PC-3 (cell line): ENCODE measurements around the gene ZDHHC5. TPM values are rescaled to one million over a fixed set of nuclear protein-coding genes. Genes with fewer than 3 reads are reported as not detected.

Experiments used
- ATAC-seq: fragments of 200-7000 bp; cut with Tn5 transposase; 2 replicates; pipeline ENCODE4 v1.9.1; 2020; ENCODE audit warnings: mild to moderate bottlenecking, moderate library complexity
- BruUV-seq: library from RNA; stranded (reverse); fragments of 400-500 nt; replicated peaks from 2 replicates; lab custom pipeline; 2021; lab: Mats Ljungman, UMichigan
- CTCF ChIA-PET: fragments of 300-600 bp; sonication (Branson Sonifier 250); formaldehyde crosslinking; loops from one replicate; lab custom pipeline; 2022; ENCODE audit warnings: antibody characterized with exemption; lab: Charles Lee
- POLR2A ChIA-PET: fragments of 300-600 bp; sonication (Branson Sonifier 250); formaldehyde crosslinking; loops from one replicate; lab custom pipeline; 2022; ENCODE audit warnings: antibody characterized with exemption; ENCODE audit not compliant: unreplicated experiment; lab: Charles Lee
- DNase-seq: peaks from one replicate; pipeline ENCODE4 v3.0.0-alpha.2; 2015
- H2AFZ ChIP-seq: fragments of 300-600 bp; sonication (generic); 2 replicates; pipeline ENCODE4 v1.6.0; 2016; ENCODE audit warnings: antibody characterized with exemption, low read length
- H3F3A ChIP-seq: fragments of 300-600 bp; sonication (generic); one replicate; pipeline ENCODE4 v1.6.0; 2017; ENCODE audit warnings: antibody characterized with exemption, low read length, control low read depth, mild to moderate bottlenecking; ENCODE audit not compliant: unreplicated experiment
- H3K27ac ChIP-seq: fragments of 300-600 bp; sonication (generic); 2 replicates; pipeline ENCODE4 v1.5.1; 2016; ENCODE audit warnings: mild to moderate bottlenecking, low read length
- H3K27me3 ChIP-seq: fragments of 300-600 bp; sonication (generic); 2 replicates; pipeline ENCODE4 v1.6.1; 2016; ENCODE audit warnings: low read length, mixed read lengths
- H3K36me3 ChIP-seq: fragments of 300-600 bp; sonication (generic); 2 replicates; pipeline ENCODE4 v1.6.1; 2016; ENCODE audit warnings: low read depth, mixed run types, low read length, mixed read lengths
- H3K4me1 ChIP-seq: fragments of 300-600 bp; sonication (generic); 2 replicates; pipeline ENCODE4 v1.5.1; 2016; ENCODE audit warnings: low read length; ENCODE audit not compliant: insufficient read depth
- H3K4me2 ChIP-seq: fragments of 300-600 bp; sonication (generic); 2 replicates; pipeline ENCODE4 v1.6.0; 2016; ENCODE audit warnings: low read length
- H3K4me3 ChIP-seq: fragments of 300-600 bp; sonication (generic); 2 replicates; pipeline ENCODE4 v1.5.1; 2016; ENCODE audit warnings: mild to moderate bottlenecking, low read length, mixed read lengths
- H3K79me2 ChIP-seq: fragments of 300-600 bp; sonication (generic); 2 replicates; pipeline ENCODE4 v1.6.1; 2017; ENCODE audit warnings: low read length, mixed read lengths
- H3K9ac ChIP-seq: fragments of 300-600 bp; sonication (generic); 2 replicates; pipeline ENCODE4 v1.6.0; 2016; ENCODE audit warnings: mild to moderate bottlenecking, low read length
- H3K9me2 ChIP-seq: fragments of 300-600 bp; sonication (generic); replicated peaks from 2 replicates; pipeline ENCODE4 v1.6.1; 2016; ENCODE audit warnings: mixed run types, low read length, mixed read lengths
- H3K9me3 ChIP-seq: fragments of 300-600 bp; sonication (generic); 2 replicates; pipeline ENCODE4 v1.6.1; 2016; ENCODE audit warnings: low read length, mixed read lengths
- H4K20me1 ChIP-seq: fragments of 300-600 bp; sonication (generic); 2 replicates; pipeline ENCODE4 v1.6.1; 2016; ENCODE audit warnings: low read length, mixed read lengths
- CTCF ChIP-seq: fragments of 300-600 bp; sonication (generic); conservative IDR thresholded peaks from 2 replicates; pipeline ENCODE4 v1.5.1; 2017; ENCODE audit warnings: antibody characterized with exemption, low read depth, mild to moderate bottlenecking, low read length
- EZH2 ChIP-seq: fragments of 300-600 bp; sonication (generic); IDR thresholded peaks from one replicate; pipeline ENCODE4 v1.6.1; 2017; ENCODE audit warnings: antibody characterized with exemption, mild to moderate bottlenecking, low read length; ENCODE audit not compliant: unreplicated experiment
- EZH2phosphoT487 ChIP-seq: fragments of 300-600 bp; sonication (generic); IDR thresholded peaks from 2 replicates; pipeline ENCODE4 v1.6.1; 2018; ENCODE audit warnings: mild to moderate bottlenecking, antibody characterized with exemption, low read length, borderline replicate concordance
- intact Hi-C: fragments of 100-400 bp; cut with micrococcal nuclease; formaldehyde crosslinking; loops from 2 replicates; pipeline ENCODE4 v1.9.0; 2023
- total RNA-seq: library from RNA; depleted of rRNA; stranded (reverse); fragments of >200 nt; gene quantifications from 2 replicates; pipeline ENCODE4 v1.2.3, GENCODE V29; 2014

Gene ZDHHC5
- total RNA-seq, 1 experiment from 2014 or later: 86.7 TPM

GRCh38 chr11:57652662-57653061 lies 15.3 kb upstream of the ZDHHC5 start:
- Histone ChIP-seq H3K4me3 (no peak overlapping the region), H3K4me1 (peaks cover 25% of the 10 kb centered on the region), H3K9me2 (no peaks in the 10 kb centered on the region), H4K20me1 (no peaks in the 10 kb centered on the region), H3K9me3 (no peaks in the 10 kb centered on the region), H3K9ac (no peak overlapping the region), H3K27me3 (peaks cover 17% of the 10 kb centered on the region), H3K4me2 (no peak overlapping the region), H3K79me2 (peaks cover 1% of the 10 kb centered on the region), H3F3A (no peaks in the 10 kb centered on the region), H2AFZ (no peak overlapping the region), H3K36me3 (no peaks in the 10 kb centered on the region), H3K27ac (no peak overlapping the region)
- intact Hi-C loops: no loop called here
- CTCF ChIA-PET: no interaction called here
- no peak for ATAC-seq
- no peak for DNase-seq
- POLR2A ChIA-PET: no interaction called here
- BruUV-seq: no TSS peak
- TF ChIP-seq EZH2 (no peak), EZH2phosphoT487 (no peak), CTCF (no peak)

- BruUV-seq: no TSS peak
- Histone ChIP-seq H3K27me3 (peaks cover 12% of the 10 kb centered on the region), H3K79me2 (peaks cover 6% of the 10 kb centered on the region), H2AFZ (no peak overlapping the region), H3K9ac (no peak overlapping the region), H3K4me2 (no peak overlapping the region), H3K9me3 (no peaks in the 10 kb centered on the region), H3K36me3 (no peaks in the 10 kb centered on the region), H3F3A (no peaks in the 10 kb centered on the region), H3K9me2 (no peaks in the 10 kb centered on the region), H3K4me3 (no peak overlapping the region), H4K20me1 (0 out of 2 replicates have a peak, but pooled peaks cover 3% of the 10 kb centered on the region), H3K4me1 (peaks cover 25% of the 10 kb centered on the region), H3K27ac (no peak overlapping the region)
- ATAC-seq (no peak), DNase-seq (no peak)
- CTCF ChIA-PET: no interaction called here
- POLR2A ChIA-PET: no interaction called here
- no peak for TF ChIP-seq CTCF
- TF ChIP-seq EZH2: no peak
- no peak for TF ChIP-seq EZH2phosphoT487
- intact Hi-C loops: no loop called here
Measured at GRCh38 chr11:57653163-57653562, 14.8 kb upstream of the ZDHHC5 start.

- ChIA-PET CTCF (no interaction called here), POLR2A (no interaction called here)
- H3K9ac ChIP-seq: peak overlapping the region; percentile 72
- H3K79me2 ChIP-seq: peaks cover 32% of the 10 kb centered on the region
- DNase-seq (no peak), ATAC-seq (peak; percentile 3; the same call in 1 of the 2 replicates)
- H3F3A ChIP-seq: no peaks in the 10 kb centered on the region
- peak overlapping the region; percentile 76 for H2AFZ ChIP-seq
- no peaks in the 10 kb centered on the region for H3K9me2 ChIP-seq
- H3K27ac ChIP-seq: 0 out of 2 replicates have a peak overlapping the region, but pooled peaks have one; percentile 11
- H4K20me1 ChIP-seq: 0 out of 2 replicates have a peak, but pooled peaks cover 3% of the 10 kb centered on the region
- peaks cover 8% of the 10 kb centered on the region for H3K4me1 ChIP-seq
- peak overlapping the region; percentile 94 for H3K4me3 ChIP-seq
- no peak for TF ChIP-seq EZH2phosphoT487
- no peak for TF ChIP-seq EZH2
- TF ChIP-seq CTCF: no peak
- H3K27me3 ChIP-seq: no peaks in the 10 kb centered on the region
- BruUV-seq: TSS peak; percentile 99
- intact Hi-C loops: loop anchor here (1.0 kb wide), 2 partner anchors 10 to 55 kb away; partner anchors contain the start of genes MED19 and TMX2
- H3K36me3 ChIP-seq: peaks cover 21% of the 10 kb centered on the region
- peak overlapping the region; percentile 86 for H3K4me2 ChIP-seq
- no peaks in the 10 kb centered on the region for H3K9me3 ChIP-seq
Measured at GRCh38 chr11:57656885-57657193, 11.1 kb upstream of the ZDHHC5 start.
